T-helper 17 cell (primary cell): ENCODE measurements around the gene NCAM2. TPM values are rescaled to one million over a fixed set of nuclear protein-coding genes. Genes with fewer than 3 reads are reported as not detected.
A peak's percentile ranks its signal among the peaks of the same experiment; 100 is the strongest.

Source experiments
- ATAC-seq: fragments of 150-1000 bp; cut with Tn5 transposase; 2 replicates; pipeline ENCODE4 v1.10.0; 2021; ENCODE audit warnings: mild to moderate bottlenecking, moderate library complexity
- DNase-seq, 3 donors: peaks; one replicate each; pipeline versions ENCODE4 v3.0.0 to v3.0.0-alpha.2; 2020 to 2021
- H3K9me3 ChIP-seq: one replicate; pipeline ENCODE4 v1.7.0; 2013; ENCODE audit warnings: low read length, mild to moderate bottlenecking; ENCODE audit not compliant: control insufficient read depth, poor library complexity, severe bottlenecking
- H3K27ac Mint-ChIP-seq: one replicate; pipeline ENCODE4 v1.8.0; 2022; ENCODE audit warnings: mild to moderate bottlenecking, moderate library complexity, mixed read lengths
- H3K27me3 Mint-ChIP-seq: one replicate; pipeline ENCODE4 v1.8.0; 2022; ENCODE audit warnings: mixed read lengths
- H3K36me3 Mint-ChIP-seq: one replicate; pipeline ENCODE4 v1.8.0; 2022; ENCODE audit warnings: low read depth, mixed read lengths
- H3K4me1 Mint-ChIP-seq: one replicate; pipeline ENCODE4 v1.8.0; 2022; ENCODE audit warnings: mild to moderate bottlenecking, mixed read lengths
- H3K4me3 Mint-ChIP-seq: one replicate; pipeline ENCODE4 v1.8.0; 2022; ENCODE audit warnings: mild to moderate bottlenecking, moderate library complexity, mixed read lengths
- total RNA-seq, 4 donors: library from RNA in 2 of 4; stranded (reverse) in 2 of 4; gene quantifications; one replicate each; pipeline ENCODE4 v1.2.3 and lab custom pipeline; 2022 to 2026

Gene NCAM2
- total RNA-seq, 2 donors from 2014 or later, result not detected

DNA sequence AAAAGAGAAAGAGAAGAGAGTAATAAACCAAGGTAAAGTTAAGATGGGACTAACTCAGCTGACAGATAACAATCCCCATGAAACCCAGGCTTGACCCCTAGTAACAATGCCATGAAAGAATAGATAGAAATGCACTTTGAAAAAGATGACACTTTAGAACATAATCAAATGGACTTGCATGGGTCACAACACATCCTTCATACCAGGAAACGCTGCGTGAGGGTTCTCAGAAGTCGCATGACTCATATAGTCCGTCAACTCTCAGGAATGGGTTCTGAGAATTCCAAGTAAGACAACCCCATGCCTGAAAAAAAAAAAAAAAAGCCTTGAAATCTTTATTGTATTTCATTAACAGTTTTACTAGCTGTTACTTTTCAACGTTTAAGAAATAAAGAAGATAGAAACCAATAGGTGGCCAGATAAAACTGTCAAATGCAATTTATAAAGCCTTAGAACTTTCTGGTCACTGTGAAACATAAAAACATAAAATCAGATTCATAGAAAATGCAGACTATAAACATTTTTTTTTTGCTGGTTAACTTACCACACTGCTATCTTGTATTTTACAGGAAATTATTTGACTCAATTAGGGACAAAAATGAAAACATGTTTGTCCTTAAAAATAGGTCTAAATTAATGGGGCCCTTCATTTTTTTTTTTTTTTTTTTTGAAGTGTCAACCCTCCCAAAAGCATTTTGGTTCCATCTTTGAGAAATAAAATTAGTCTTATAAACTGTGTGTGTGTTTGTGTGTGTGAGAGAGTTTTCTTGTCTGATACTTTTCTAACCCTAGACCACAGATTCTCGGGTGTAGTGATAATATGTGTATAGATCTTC is 202.1 kb downstream of the NCAM2 start:
- Mint-ChIP-seq H3K27me3 (no peaks in the 10 kb centered on the region), H3K4me3 (peak overlapping the region; percentile 4), H3K27ac (no peak overlapping the region), H3K4me1 (peaks cover 6% of the 10 kb centered on the region), H3K36me3 (no peaks in the 10 kb centered on the region)
- no peak for DNase-seq
- no peak for ATAC-seq
- no peaks in the 10 kb centered on the region for H3K9me3 ChIP-seq

- DNase-seq, result no peak
- H3K9me3 ChIP-seq, result no peaks in the 10 kb centered on the region
- peaks cover 6% of the 10 kb centered on the region for H3K4me1 Mint-ChIP-seq
- no peaks in the 10 kb centered on the region for H3K27me3 Mint-ChIP-seq
- no peaks in the 10 kb centered on the region for H3K36me3 Mint-ChIP-seq
- no peak overlapping the region for H3K27ac Mint-ChIP-seq
- ATAC-seq, result no peak
- no peak overlapping the region for H3K4me3 Mint-ChIP-seq
Measured at GRCh38 chr21:21200939-21201615, 202.9 kb downstream of the NCAM2 start.

- no peak for DNase-seq
- ATAC-seq, result no peak
- no peak overlapping the region for H3K27ac Mint-ChIP-seq
- no peaks in the 10 kb centered on the region for H3K36me3 Mint-ChIP-seq
- no peak overlapping the region for H3K4me3 Mint-ChIP-seq
- no peaks in the 10 kb centered on the region for H3K27me3 Mint-ChIP-seq
- H3K9me3 ChIP-seq, result no peaks in the 10 kb centered on the region
- peaks cover 4% of the 10 kb centered on the region for H3K4me1 Mint-ChIP-seq
Measured at GRCh38 chr21:21203822-21204339, 205.7 kb downstream of the NCAM2 start.

GRCh38 chr21:21204366-21204996 is 206.3 kb downstream of the NCAM2 start:
- Mint-ChIP-seq H3K27me3 (no peaks in the 10 kb centered on the region), H3K4me1 (peaks cover 4% of the 10 kb centered on the region), H3K4me3 (no peak overlapping the region), H3K36me3 (no peaks in the 10 kb centered on the region), H3K27ac (no peak overlapping the region)
- no peak for DNase-seq
- no peak for ATAC-seq
- H3K9me3 ChIP-seq, result no peaks in the 10 kb centered on the region

GRCh38 chr21:21205604-21206003 is 207.4 kb downstream of the NCAM2 start:
- no peak overlapping the region for H3K27ac Mint-ChIP-seq
- H3K27me3 Mint-ChIP-seq, result no peaks in the 10 kb centered on the region
- ATAC-seq (no peak), DNase-seq (no peak)
- no peaks in the 10 kb centered on the region for H3K36me3 Mint-ChIP-seq
- no peak overlapping the region for H3K4me3 Mint-ChIP-seq
- H3K4me1 Mint-ChIP-seq, result peaks cover 4% of the 10 kb centered on the region
- no peaks in the 10 kb centered on the region for H3K9me3 ChIP-seq

DNA sequence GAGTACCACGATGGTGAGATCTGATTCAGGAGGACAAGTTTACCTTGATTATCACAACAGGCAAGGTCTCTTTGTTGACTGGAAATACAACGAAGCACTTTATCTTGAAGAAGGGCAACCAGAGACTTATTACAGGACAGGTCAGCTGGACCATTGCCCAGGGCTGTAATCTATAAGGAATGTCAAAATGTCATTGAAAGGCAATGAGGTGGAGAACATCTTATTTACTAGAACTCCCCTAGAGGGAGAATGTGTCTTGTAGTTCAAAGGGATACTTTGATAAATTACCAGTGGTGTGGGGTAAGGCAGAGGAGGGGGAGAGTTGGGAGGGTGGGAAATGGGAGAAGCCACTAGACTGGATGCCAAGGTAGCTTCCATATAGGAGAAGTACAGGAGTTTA is 212.3 kb downstream of the NCAM2 start:
- Mint-ChIP-seq H3K27me3 (no peaks in the 10 kb centered on the region), H3K4me1 (no peaks in the 10 kb centered on the region), H3K36me3 (no peaks in the 10 kb centered on the region), H3K27ac (no peak overlapping the region), H3K4me3 (no peak overlapping the region)
- ATAC-seq, result no peak
- no peak for DNase-seq
- H3K9me3 ChIP-seq, result peaks cover under 1% of the 10 kb centered on the region

- Mint-ChIP-seq H3K27me3 (no peaks in the 10 kb centered on the region), H3K4me1 (no peaks in the 10 kb centered on the region)
Measured at GRCh38 chr21:21213297-21213696, 215.1 kb downstream of the NCAM2 start.

DNA sequence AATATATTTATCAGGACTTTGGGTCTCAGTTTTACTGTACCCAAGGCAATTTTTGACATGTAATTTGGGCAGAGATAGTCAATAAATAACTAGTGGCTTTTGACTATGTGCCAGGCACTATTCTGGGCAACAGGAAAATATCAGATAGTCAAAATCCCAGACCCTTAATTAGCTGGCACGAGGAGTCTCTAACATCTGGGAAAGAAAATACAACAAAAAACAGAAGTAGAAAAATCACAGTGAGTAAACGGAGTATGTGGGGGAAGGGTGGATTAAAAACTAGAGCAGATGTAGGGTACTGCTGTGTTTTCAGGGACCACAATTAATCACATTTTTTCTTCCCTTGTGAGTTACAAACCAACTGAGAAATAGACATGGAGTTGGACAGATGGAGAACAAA is 217.8 kb downstream of the NCAM2 start:
- DNase-seq (no peak), ATAC-seq (no peak)
- Mint-ChIP-seq H3K27me3 (no peaks in the 10 kb centered on the region), H3K4me1 (no peaks in the 10 kb centered on the region), H3K4me3 (no peak overlapping the region), H3K36me3 (no peaks in the 10 kb centered on the region), H3K27ac (no peak overlapping the region)
- peaks cover 5% of the 10 kb centered on the region for H3K9me3 ChIP-seq

More at GRCh38 chr21:21213297-21213696, 215.1 kb downstream of the NCAM2 start:
- Mint-ChIP-seq H3K36me3 (no peaks in the 10 kb centered on the region), H3K4me3 (no peak overlapping the region), H3K27ac (no peak overlapping the region)
- ATAC-seq (no peak), DNase-seq (no peak)
- H3K9me3 ChIP-seq, result peaks cover 5% of the 10 kb centered on the region

DNA sequence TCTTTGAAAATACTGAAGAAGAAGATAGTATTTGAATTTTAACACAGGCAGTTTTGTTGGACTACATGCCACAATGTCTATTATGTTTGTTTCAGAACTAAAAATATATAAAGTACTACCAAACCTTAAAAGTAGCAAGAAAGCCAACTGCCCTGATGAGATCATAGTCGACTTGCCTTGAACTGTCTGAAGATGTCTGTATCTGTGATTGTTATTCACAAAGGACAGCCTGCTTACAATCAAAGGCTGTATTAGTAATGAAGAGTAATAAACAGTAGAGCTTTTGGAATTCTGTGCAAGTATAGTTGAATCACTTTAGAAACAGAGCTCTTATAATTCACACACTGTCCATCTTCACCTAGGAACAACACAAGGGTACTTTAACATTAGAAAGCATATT is 228.3 kb downstream of the NCAM2 start:
- H3K9me3 ChIP-seq, result no peaks in the 10 kb centered on the region
- no peak overlapping the region for H3K4me3 Mint-ChIP-seq
- no peak overlapping the region for H3K27ac Mint-ChIP-seq
- DNase-seq, result no peak
- ATAC-seq, result no peak
- no peaks in the 10 kb centered on the region for H3K4me1 Mint-ChIP-seq
- H3K36me3 Mint-ChIP-seq, result no peaks in the 10 kb centered on the region
- no peaks in the 10 kb centered on the region for H3K27me3 Mint-ChIP-seq

- DNase-seq, result no peak
- no peak overlapping the region for H3K4me3 Mint-ChIP-seq
- no peak for ATAC-seq
Measured at GRCh38 chr21:21230672-21231071, 232.5 kb downstream of the NCAM2 start.

GRCh38 chr21:21231913-21232312 is 233.7 kb downstream of the NCAM2 start:
- ATAC-seq (no peak), DNase-seq (no peak)
- H3K9me3 ChIP-seq, result no peaks in the 10 kb centered on the region
- no peaks in the 10 kb centered on the region for H3K27me3 Mint-ChIP-seq
- H3K4me1 Mint-ChIP-seq, result no peaks in the 10 kb centered on the region
- no peaks in the 10 kb centered on the region for H3K36me3 Mint-ChIP-seq
- no peak overlapping the region for H3K4me3 Mint-ChIP-seq
- H3K27ac Mint-ChIP-seq, result no peak overlapping the region

More at GRCh38 chr21:21230672-21231071, 232.5 kb downstream of the NCAM2 start:
- Mint-ChIP-seq H3K36me3 (no peaks in the 10 kb centered on the region), H3K27ac (no peak overlapping the region), H3K4me1 (no peaks in the 10 kb centered on the region), H3K27me3 (no peaks in the 10 kb centered on the region)
- H3K9me3 ChIP-seq, result no peaks in the 10 kb centered on the region

DNA sequence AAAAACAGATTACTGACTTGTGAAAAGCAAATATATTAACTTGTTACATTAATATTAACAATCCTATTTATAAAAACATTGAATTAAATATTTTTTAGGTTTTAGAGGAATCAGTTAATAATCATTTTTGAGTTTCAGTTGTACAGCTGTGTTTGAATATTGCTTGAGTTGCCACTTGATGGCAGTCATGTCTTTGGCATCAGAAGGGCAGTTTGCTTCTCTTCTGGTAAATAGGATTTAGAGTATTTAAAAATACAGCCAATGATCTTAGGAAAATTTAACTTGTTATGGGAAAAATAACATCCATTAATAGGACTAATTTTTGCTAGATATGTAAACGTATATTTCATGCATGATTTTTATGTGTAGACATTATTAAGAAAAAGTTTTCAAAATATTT is 234.1 kb downstream of the NCAM2 start:
- H3K36me3 Mint-ChIP-seq, result no peaks in the 10 kb centered on the region
- no peaks in the 10 kb centered on the region for H3K4me1 Mint-ChIP-seq
- no peaks in the 10 kb centered on the region for H3K9me3 ChIP-seq
- H3K27ac Mint-ChIP-seq, result no peak overlapping the region
- no peak for ATAC-seq
- no peaks in the 10 kb centered on the region for H3K27me3 Mint-ChIP-seq
- H3K4me3 Mint-ChIP-seq, result no peak overlapping the region
- DNase-seq, result no peak

- Mint-ChIP-seq H3K36me3 (no peaks in the 10 kb centered on the region), H3K4me3 (no peak overlapping the region), H3K27me3 (no peaks in the 10 kb centered on the region), H3K27ac (no peak overlapping the region), H3K4me1 (no peaks in the 10 kb centered on the region)
- ATAC-seq, result no peak
- no peaks in the 10 kb centered on the region for H3K9me3 ChIP-seq
- DNase-seq, result no peak
Measured at GRCh38 chr21:21233051-21233450, 234.8 kb downstream of the NCAM2 start.
